Measurements from ENCODE around the gene STYXL1. TPM values are rescaled to one million over a fixed set of nuclear protein-coding genes. Genes with fewer than 3 reads are reported as not detected.
"Not testable (repeated sequence)": the region's sequence is repeated elsewhere in the genome, so short reads cannot be mapped to it uniquely, and the experiment has no call there.

The STYXL1 gene
- polyA plus RNA-seq, 12 donors: 16.5 to 35.7 (median 22.0) TPM; not detected in 1

GRCh38 chr7:76037310-76037709, 10.5 kb downstream of the STYXL1 start:
- peak; percentile 34 for DNase-seq

- no peak for DNase-seq
Measured at GRCh38 chr7:76031964-76032363, 15.8 kb downstream of the STYXL1 start.

GRCh38 chr7:76029682-76030081, 18.1 kb downstream of the STYXL1 start:
- not testable (repeated sequence) for DNase-seq

- DNase-seq: no peak
Measured at GRCh38 chr7:76023002-76023401, 24.8 kb downstream of the STYXL1 start.

- no peak for DNase-seq
Measured at GRCh38 chr7:76022026-76022780, 25.6 kb downstream of the STYXL1 start.

GRCh38 chr7:76020031-76020714, 27.6 kb downstream of the STYXL1 start:
- DNase-seq: peak; percentile 78

- not testable (repeated sequence) for DNase-seq
Measured at GRCh38 chr7:76018520-76018919, 29.3 kb downstream of the STYXL1 start.

GRCh38 chr7:76016191-76016947, 31.4 kb downstream of the STYXL1 start:
- no peak for DNase-seq

GRCh38 chr7:76011442-76011861, 36.3 kb downstream of the STYXL1 start:
- peak; percentile 76 for DNase-seq

GRCh38 chr7:76009672-76010600, 37.9 kb downstream of the STYXL1 start:
- DNase-seq: no peak

GRCh38 chr7:76008156-76008687, 39.6 kb downstream of the STYXL1 start:
- DNase-seq: no peak

- DNase-seq: not testable (repeated sequence)
Measured at GRCh38 chr7:76005004-76005403, 42.8 kb downstream of the STYXL1 start.

GRCh38 chr7:76003351-76003750, 44.4 kb downstream of the STYXL1 start:
- DNase-seq: no peak

GRCh38 chr7:76002822-76003221, 45.0 kb downstream of the STYXL1 start:
- DNase-seq: no peak

- DNase-seq: no peak
Measured at GRCh38 chr7:76002139-76002538, 45.7 kb downstream of the STYXL1 start.

GRCh38 chr7:76000566-76000965, 47.2 kb downstream of the STYXL1 start:
- DNase-seq: no peak

GRCh38 chr7:75998038-75998437, 49.8 kb downstream of the STYXL1 start:
- DNase-seq: no peak

GRCh38 chr7:75996476-75996875, 51.3 kb downstream of the STYXL1 start:
- no peak for DNase-seq

- DNase-seq: no peak
Measured at GRCh38 chr7:75995996-75996395, 51.8 kb downstream of the STYXL1 start.

- no peak for DNase-seq
Measured at GRCh38 chr7:75995052-75995471, 52.7 kb downstream of the STYXL1 start.

Data from muscle of arm (tissue), 12 donors.